Measurements from ENCODE around the gene FILIP1L.

Gene FILIP1L

DNA sequence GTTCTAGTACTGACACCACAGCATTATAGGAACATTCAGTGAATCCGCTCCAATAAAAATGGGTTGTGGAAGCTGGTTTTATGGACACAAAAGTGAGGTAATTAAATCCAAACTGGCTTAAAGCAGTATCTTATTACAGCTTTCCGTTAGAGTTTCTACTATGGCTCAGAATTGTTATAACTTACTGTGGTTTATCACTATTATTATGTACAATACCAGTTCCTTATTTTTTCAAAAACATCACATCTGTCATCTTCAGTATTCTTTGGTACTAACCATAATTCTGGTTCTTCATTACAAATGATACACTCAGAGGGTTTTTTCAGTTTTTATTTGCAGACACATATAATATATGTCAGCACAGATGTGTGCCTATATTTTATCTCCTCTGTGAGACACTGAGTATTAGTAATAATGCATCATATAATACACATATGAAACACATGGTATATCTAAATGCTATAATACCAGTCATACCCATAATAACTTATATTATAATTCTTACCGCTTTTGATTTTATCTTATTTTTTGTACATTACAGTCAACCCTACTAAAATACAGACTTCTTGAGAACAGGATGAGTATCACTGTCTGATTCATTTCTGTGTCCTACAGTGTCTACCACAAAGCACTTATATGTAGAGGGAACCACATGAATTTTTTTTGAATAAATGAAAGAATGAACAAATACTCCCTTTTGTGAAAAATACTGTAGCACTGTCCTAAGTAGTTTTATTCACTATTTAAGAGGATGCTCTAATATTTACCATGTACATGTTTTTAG, 257.7 kb downstream of the FILIP1L start:
- no peak overlapping the region for H3K9ac ChIP-seq (ENCODE audit: low read depth, low read length)
- H3K79me2 ChIP-seq (ENCODE audit: insufficient read depth, low read length): no peaks in the 10 kb centered on the region
- no peak overlapping the region for H3K4me3 ChIP-seq (ENCODE audit: low read depth in 1 of 2, low read length in 2 of 2)
- H3K27me3 ChIP-seq (ENCODE audit: insufficient read depth, low read length, poor library complexity): no peaks in the 10 kb centered on the region
- H3K36me3 ChIP-seq (ENCODE audit: insufficient read depth, low read length): no peaks in the 10 kb centered on the region
- H3K27ac ChIP-seq (ENCODE audit: low read length): no peak overlapping the region
- no peak overlapping the region for H3K4me2 ChIP-seq (ENCODE audit: insufficient read depth, low read length)
- ATAC-seq (ENCODE audit: insufficient read depth, low read depth): no peak
- H3K9me3 ChIP-seq (ENCODE audit: insufficient read depth, low read length, severe bottlenecking): no peaks in the 10 kb centered on the region
- TF ChIP-seq CTCF (IDR thresholded peaks at IDR 0.05; ENCODE audit: borderline replicate concordance, extremely low read depth, low read length, poor library complexity, severe bottlenecking): no peak
- TF ChIP-seq EZH2 (IDR thresholded peaks at IDR 0.05; ENCODE audit: borderline replicate concordance, low read depth, low read length, severe bottlenecking): no peak
- no peak for DNase-seq
- H2AFZ ChIP-seq (ENCODE audit: low read depth, low read length): no peak overlapping the region
- no peaks in the 10 kb centered on the region for H3K4me1 ChIP-seq (ENCODE audit: insufficient read depth, low read length)
- peaks cover 25% of the 10 kb centered on the region for H4K20me1 ChIP-seq (ENCODE audit: insufficient read depth, low read length)

DNA sequence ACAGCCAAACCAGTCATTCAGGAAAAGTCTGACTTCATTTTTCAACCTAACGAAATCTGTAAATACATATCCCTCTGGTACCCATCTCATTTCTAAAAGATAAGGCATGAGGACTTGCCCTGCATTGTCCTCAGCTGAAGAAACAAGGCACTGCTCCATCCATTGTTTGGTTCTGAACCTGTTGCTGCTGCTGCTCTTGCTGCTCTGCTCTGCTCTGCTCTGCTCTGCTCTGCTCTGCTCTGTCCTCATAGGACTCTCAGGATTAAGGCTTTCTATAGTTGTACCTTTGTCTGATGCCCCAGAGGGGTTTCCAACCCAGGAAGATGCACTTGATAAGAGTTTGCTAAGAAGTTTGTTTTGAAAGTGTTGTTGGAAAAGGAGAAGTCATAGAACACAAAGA, 258.4 kb downstream of the FILIP1L start:
- Histone ChIP-seq H3K36me3 (ENCODE audit: insufficient read depth, low read length) (no peaks in the 10 kb centered on the region), H3K4me2 (ENCODE audit: insufficient read depth, low read length) (no peak overlapping the region), H3K4me3 (ENCODE audit: low read depth in 1 of 2, low read length in 2 of 2) (no peak overlapping the region), H3K27ac (ENCODE audit: low read length) (no peak overlapping the region), H2AFZ (ENCODE audit: low read depth, low read length) (no peak overlapping the region), H3K9ac (ENCODE audit: low read depth, low read length) (no peak overlapping the region), H3K79me2 (ENCODE audit: insufficient read depth, low read length) (no peaks in the 10 kb centered on the region; the same call in 1 of the 2 replicates), H4K20me1 (ENCODE audit: insufficient read depth, low read length) (peaks cover 19% of the 10 kb centered on the region; the same call in 1 of the 2 replicates), H3K27me3 (ENCODE audit: insufficient read depth, low read length, poor library complexity) (no peaks in the 10 kb centered on the region), H3K9me3 (ENCODE audit: insufficient read depth, low read length, severe bottlenecking) (no peaks in the 10 kb centered on the region), H3K4me1 (ENCODE audit: insufficient read depth, low read length) (no peaks in the 10 kb centered on the region)
- DNase-seq (no peak), ATAC-seq (ENCODE audit: insufficient read depth, low read depth) (no peak)
- TF ChIP-seq CTCF (IDR thresholded peaks at IDR 0.05; ENCODE audit: borderline replicate concordance, extremely low read depth, low read length, poor library complexity, severe bottlenecking): no peak
- no peak for TF ChIP-seq EZH2 (IDR thresholded peaks at IDR 0.05; ENCODE audit: borderline replicate concordance, low read depth, low read length, severe bottlenecking)

GRCh38 chr3:99854756-99855298, 259.5 kb downstream of the FILIP1L start:
- no peak for TF ChIP-seq EZH2 (IDR thresholded peaks at IDR 0.05; ENCODE audit: borderline replicate concordance, low read depth, low read length, severe bottlenecking)
- TF ChIP-seq CTCF (IDR thresholded peaks at IDR 0.05; ENCODE audit: borderline replicate concordance, extremely low read depth, low read length, poor library complexity, severe bottlenecking): no peak
- Histone ChIP-seq H3K79me2 (ENCODE audit: insufficient read depth, low read length) (no peaks in the 10 kb centered on the region; the same call in 1 of the 2 replicates), H3K4me2 (ENCODE audit: insufficient read depth, low read length) (no peak overlapping the region), H4K20me1 (ENCODE audit: insufficient read depth, low read length) (peaks cover 20% of the 10 kb centered on the region; the same call in 1 of the 2 replicates), H3K9ac (ENCODE audit: low read depth, low read length) (no peak overlapping the region), H3K9me3 (ENCODE audit: insufficient read depth, low read length, severe bottlenecking) (no peaks in the 10 kb centered on the region), H3K27ac (ENCODE audit: low read length) (no peak overlapping the region), H3K36me3 (ENCODE audit: insufficient read depth, low read length) (no peaks in the 10 kb centered on the region), H3K4me3 (ENCODE audit: low read depth in 1 of 2, low read length in 2 of 2) (no peak overlapping the region), H2AFZ (ENCODE audit: low read depth, low read length) (no peak overlapping the region), H3K4me1 (ENCODE audit: insufficient read depth, low read length) (no peaks in the 10 kb centered on the region), H3K27me3 (ENCODE audit: insufficient read depth, low read length, poor library complexity) (no peaks in the 10 kb centered on the region)
- DNase-seq: no peak
- ATAC-seq (ENCODE audit: insufficient read depth, low read depth): no peak
